ENCODE measurements around the gene TRIP4.

TRIP4 gene

DNA sequence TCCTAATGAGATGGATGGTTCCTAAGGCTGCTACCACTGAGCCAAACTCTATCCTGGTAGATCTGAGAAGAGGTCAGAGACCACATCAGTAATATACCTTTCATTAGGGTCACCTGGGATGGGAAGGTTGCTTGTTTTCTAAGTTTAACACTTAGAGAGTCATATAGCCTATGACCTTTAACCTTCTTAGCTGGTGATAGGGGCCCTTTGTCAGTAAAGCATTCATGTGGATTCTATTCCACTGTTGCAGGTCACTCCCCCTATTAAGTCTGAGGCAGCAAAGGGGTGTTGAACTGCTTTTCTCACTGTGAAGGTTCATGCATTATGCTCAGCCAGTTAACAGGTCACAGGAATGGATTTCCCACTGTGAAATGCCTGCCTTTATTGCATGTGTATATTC is 66.6 kb downstream of the TRIP4 start:
- no peak for TF ChIP-seq RAD21 (IDR thresholded peaks at IDR 0.05; ENCODE audit: low read depth)
- no peak for TF ChIP-seq TAF1 (IDR thresholded peaks at IDR 0.05; ENCODE audit: low read depth)
- TF ChIP-seq YY1 (IDR thresholded peaks at IDR 0.05; ENCODE audit: low read depth), result no peak
- TF ChIP-seq, protein P1, sequence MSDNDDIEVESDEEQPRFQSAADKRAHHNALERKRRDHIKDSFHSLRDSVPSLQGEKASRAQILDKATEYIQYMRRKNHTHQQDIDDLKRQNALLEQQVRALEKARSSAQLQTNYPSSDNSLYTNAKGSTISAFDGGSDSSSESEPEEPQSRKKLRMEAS (IDR thresholded peaks at IDR 0.05), result no peak
- TF ChIP-seq ZBTB7A (IDR thresholded peaks at IDR 0.05; ENCODE audit: low read depth), result no peak
- no peak for TF ChIP-seq CEBPB (IDR thresholded peaks at IDR 0.05)
- no peak for TF ChIP-seq TEAD4 (IDR thresholded peaks at IDR 0.05)
- TF ChIP-seq, protein P2, sequence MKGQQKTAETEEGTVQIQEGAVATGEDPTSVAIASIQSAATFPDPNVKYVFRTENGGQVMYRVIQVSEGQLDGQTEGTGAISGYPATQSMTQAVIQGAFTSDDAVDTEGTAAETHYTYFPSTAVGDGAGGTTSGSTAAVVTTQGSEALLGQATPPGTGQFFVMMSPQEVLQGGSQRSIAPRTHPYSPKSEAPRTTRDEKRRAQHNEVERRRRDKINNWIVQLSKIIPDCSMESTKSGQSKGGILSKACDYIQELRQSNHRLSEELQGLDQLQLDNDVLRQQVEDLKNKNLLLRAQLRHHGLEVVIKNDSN (IDR thresholded peaks at IDR 0.05), result no peak
- no peak for TF ChIP-seq TCF12 (IDR thresholded peaks at IDR 0.05; ENCODE audit: low read depth)
- no peak for TF ChIP-seq EGR1 (IDR thresholded peaks at IDR 0.05)
- no peak for TF ChIP-seq FOXM1 (IDR thresholded peaks at IDR 0.05; ENCODE audit: borderline replicate concordance, low read depth)

DNA sequence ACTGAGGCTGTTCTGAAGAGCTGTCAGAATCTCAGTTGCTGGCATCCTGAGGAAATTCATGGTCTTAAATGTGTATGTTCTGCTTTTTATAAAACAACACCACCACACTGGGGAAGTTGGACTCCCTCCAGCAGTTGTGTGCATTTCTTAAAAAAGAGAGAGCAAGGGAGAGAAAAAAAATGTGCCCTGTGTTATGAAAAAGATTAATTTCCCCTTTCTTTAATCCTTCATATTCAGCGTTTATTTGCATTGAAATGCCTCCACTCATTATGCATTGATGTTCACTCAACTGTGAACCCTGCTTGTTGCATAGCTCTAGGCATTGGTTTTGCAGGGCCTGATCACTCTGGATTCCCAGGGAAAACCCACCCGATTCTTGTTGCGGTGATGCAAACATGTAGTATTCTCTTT is 68.3 kb downstream of the TRIP4 start:
- TF ChIP-seq, protein P2 (IDR thresholded peaks at IDR 0.05), result no peak
- no peak for TF ChIP-seq RAD21 (IDR thresholded peaks at IDR 0.05; ENCODE audit: low read depth)
- TF ChIP-seq EP300 (IDR thresholded peaks at IDR 0.05; ENCODE audit: borderline replicate concordance), result no peak
- TF ChIP-seq YY1 (IDR thresholded peaks at IDR 0.05; ENCODE audit: low read depth), result no peak
- no peak for TF ChIP-seq TAF1 (IDR thresholded peaks at IDR 0.05; ENCODE audit: low read depth)
- no peak for TF ChIP-seq TCF12 (IDR thresholded peaks at IDR 0.05; ENCODE audit: low read depth)
- TF ChIP-seq CEBPB (IDR thresholded peaks at IDR 0.05), result no peak
- TF ChIP-seq, protein P3, sequence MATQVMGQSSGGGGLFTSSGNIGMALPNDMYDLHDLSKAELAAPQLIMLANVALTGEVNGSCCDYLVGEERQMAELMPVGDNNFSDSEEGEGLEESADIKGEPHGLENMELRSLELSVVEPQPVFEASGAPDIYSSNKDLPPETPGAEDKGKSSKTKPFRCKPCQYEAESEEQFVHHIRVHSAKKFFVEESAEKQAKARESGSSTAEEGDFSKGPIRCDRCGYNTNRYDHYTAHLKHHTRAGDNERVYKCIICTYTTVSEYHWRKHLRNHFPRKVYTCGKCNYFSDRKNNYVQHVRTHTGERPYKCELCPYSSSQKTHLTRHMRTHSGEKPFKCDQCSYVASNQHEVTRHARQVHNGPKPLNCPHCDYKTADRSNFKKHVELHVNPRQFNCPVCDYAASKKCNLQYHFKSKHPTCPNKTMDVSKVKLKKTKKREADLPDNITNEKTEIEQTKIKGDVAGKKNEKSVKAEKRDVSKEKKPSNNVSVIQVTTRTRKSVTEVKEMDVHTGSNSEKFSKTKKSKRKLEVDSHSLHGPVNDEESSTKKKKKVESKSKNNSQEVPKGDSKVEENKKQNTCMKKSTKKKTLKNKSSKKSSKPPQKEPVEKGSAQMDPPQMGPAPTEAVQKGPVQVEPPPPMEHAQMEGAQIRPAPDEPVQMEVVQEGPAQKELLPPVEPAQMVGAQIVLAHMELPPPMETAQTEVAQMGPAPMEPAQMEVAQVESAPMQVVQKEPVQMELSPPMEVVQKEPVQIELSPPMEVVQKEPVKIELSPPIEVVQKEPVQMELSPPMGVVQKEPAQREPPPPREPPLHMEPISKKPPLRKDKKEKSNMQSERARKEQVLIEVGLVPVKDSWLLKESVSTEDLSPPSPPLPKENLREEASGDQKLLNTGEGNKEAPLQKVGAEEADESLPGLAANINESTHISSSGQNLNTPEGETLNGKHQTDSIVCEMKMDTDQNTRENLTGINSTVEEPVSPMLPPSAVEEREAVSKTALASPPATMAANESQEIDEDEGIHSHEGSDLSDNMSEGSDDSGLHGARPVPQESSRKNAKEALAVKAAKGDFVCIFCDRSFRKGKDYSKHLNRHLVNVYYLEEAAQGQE (IDR thresholded peaks at IDR 0.05; ENCODE audit: low read depth), result no peak
- no peak for TF ChIP-seq FOXM1 (IDR thresholded peaks at IDR 0.05; ENCODE audit: borderline replicate concordance, low read depth)
- TF ChIP-seq CREB1 (IDR thresholded peaks at IDR 0.05; ENCODE audit: low read depth), result no peak
- TF ChIP-seq NFIC (IDR thresholded peaks at IDR 0.05), result no peak
- TF ChIP-seq EGR1 (IDR thresholded peaks at IDR 0.05), result no peak
- no peak for TF ChIP-seq ZBTB7A (IDR thresholded peaks at IDR 0.05; ENCODE audit: low read depth)

DNA sequence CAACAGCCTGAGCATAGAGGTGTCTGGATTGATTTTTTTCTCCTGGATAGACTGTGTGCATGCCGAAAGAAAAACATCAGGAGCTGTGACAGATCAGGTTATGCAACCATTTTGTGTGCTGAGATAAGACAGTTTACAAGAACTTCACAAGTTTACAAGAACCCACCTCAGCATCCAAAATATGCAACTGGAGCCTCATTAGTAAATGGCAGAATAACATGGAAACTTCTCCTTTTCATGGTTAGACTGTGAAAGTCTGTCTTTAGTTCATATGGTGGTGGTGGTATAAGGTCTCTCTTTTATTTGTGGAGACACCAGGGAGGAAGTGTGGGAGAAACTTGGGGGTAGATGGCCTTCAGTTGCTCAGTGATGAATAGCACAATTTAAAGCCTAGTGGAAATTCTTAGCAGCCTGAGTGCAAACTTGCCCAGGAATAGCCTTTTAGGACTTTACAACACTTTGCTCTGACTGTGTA is 69.0 kb downstream of the TRIP4 start:
- TF ChIP-seq FOXM1 (IDR thresholded peaks at IDR 0.05; ENCODE audit: borderline replicate concordance, low read depth), result no peak
- TF ChIP-seq, protein P1 (IDR thresholded peaks at IDR 0.05), result no peak
- no peak for TF ChIP-seq TAF1 (IDR thresholded peaks at IDR 0.05; ENCODE audit: low read depth)
- TF ChIP-seq YY1 (IDR thresholded peaks at IDR 0.05; ENCODE audit: low read depth), result no peak
- TF ChIP-seq, protein P2 (IDR thresholded peaks at IDR 0.05), result no peak
- no peak for TF ChIP-seq NFIC (IDR thresholded peaks at IDR 0.05)
- TF ChIP-seq CEBPB (IDR thresholded peaks at IDR 0.05), result no peak
- TF ChIP-seq ZBTB7A (IDR thresholded peaks at IDR 0.05; ENCODE audit: low read depth), result no peak
- TF ChIP-seq EP300 (IDR thresholded peaks at IDR 0.05; ENCODE audit: borderline replicate concordance), result no peak
- no peak for TF ChIP-seq TEAD4 (IDR thresholded peaks at IDR 0.05)
- no peak for TF ChIP-seq EGR1 (IDR thresholded peaks at IDR 0.05)
- TF ChIP-seq TCF12 (IDR thresholded peaks at IDR 0.05; ENCODE audit: low read depth), result no peak

DNA sequence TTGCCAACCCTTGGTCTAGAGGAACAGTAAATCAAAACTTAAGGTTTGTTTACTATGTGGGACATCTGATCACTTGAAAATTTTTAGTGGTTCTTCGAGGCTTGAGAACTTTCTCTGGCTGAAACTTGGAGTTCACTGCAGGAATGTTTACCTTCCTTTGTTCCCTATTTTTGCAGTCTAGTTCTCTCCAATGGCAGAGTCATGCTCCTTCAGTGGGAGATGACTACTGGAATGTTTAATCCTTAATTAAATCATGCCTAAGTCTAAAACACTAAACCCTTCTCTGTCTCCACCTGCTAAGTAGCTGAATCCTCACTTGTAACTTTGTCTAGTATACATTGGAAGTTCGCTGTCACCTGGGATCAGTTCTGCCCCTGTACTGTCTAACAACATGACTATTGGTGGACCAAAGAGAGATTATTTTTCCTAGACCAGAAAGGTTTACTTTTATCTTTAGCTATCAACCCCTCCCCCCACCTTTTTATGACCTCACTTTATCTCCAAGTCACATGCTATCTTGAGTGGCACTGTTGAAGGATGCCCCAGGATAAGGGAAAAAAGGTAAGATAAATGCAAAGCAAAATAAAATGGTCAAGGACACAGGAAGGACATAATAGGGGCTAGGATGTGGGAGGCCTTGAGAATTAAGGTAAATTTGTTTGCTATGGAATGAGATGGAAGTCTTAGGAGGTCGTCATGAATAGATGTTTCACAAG is 71.6 kb downstream of the TRIP4 start:
- no peak for TF ChIP-seq EGR1 (IDR thresholded peaks at IDR 0.05)
- TF ChIP-seq, protein P3 (IDR thresholded peaks at IDR 0.05; ENCODE audit: low read depth), result no peak
- TF ChIP-seq NFIC (IDR thresholded peaks at IDR 0.05), result no peak
- no peak for TF ChIP-seq CREB1 (IDR thresholded peaks at IDR 0.05; ENCODE audit: low read depth)
- TF ChIP-seq EP300 (IDR thresholded peaks at IDR 0.05; ENCODE audit: borderline replicate concordance), result no peak
- no peak for TF ChIP-seq TEAD4 (IDR thresholded peaks at IDR 0.05)
- no peak for TF ChIP-seq CEBPB (IDR thresholded peaks at IDR 0.05)
- no peak for TF ChIP-seq RAD21 (IDR thresholded peaks at IDR 0.05; ENCODE audit: low read depth)
- no peak for TF ChIP-seq TAF1 (IDR thresholded peaks at IDR 0.05; ENCODE audit: low read depth)
- TF ChIP-seq, protein P2 (IDR thresholded peaks at IDR 0.05), result no peak
- no peak for TF ChIP-seq TCF12 (IDR thresholded peaks at IDR 0.05; ENCODE audit: low read depth)
- TF ChIP-seq, protein P1 (IDR thresholded peaks at IDR 0.05), result no peak
- no peak for TF ChIP-seq FOXM1 (IDR thresholded peaks at IDR 0.05; ENCODE audit: borderline replicate concordance, low read depth)
- TF ChIP-seq YY1 (IDR thresholded peaks at IDR 0.05; ENCODE audit: low read depth), result no peak
- TF ChIP-seq ZBTB7A (IDR thresholded peaks at IDR 0.05; ENCODE audit: low read depth), result no peak

Measured in Ishikawa (cell line).